ENCODE data around the gene RAB13. TPM values are rescaled to one million over a fixed set of nuclear protein-coding genes. Genes with fewer than 3 reads are reported as not detected.

Gene RAB13
- polyA plus RNA-seq, 1 of the 3 experiments (the other 2 are of a cell fraction), result 156 TPM

DNA sequence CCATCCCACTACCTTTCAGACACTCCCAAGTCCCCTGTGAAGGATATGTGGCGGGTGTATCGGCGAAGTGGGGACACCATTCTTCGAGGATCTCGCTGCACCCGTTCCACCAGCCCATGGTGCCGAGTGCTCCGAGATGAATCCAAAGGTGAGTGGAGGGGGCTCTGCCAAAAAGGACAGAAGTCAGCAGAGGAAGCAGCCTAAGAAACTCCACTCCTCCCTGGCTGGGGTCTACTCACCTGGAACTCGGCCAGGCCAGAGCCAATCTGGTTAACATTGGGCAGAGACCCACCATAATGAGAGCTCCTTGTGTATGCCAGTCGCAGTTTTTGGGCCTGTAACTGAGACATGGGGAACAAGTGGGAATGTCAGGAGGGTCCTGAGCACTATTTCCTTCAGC lies 31.3 kb downstream of the RAB13 start:
- 94% methylated on average over 9 of the region's 10 CpGs for WGBS (ENCODE audit: low lambda C conversion rate)
- Histone ChIP-seq H3K4me2 (no peak overlapping the region), H3K36me3 (replicated peaks in 1 of 2; ENCODE audit: control insufficient read depth in 1 of 2, insufficient read depth in 2 of 2, low read length in 1 of 2) (peaks cover 9 to 48% of the 10 kb centered on the region in 2 experiments), H3K9me3 (no peaks in the 10 kb centered on the region), H3K9me2 (no peaks in the 10 kb centered on the region), H3K27me3 (ENCODE audit: insufficient read depth) (no peaks in the 10 kb centered on the region), H4K20me1 (ENCODE audit: insufficient read depth) (peaks cover 41% of the 10 kb centered on the region), H3F3A (replicated peaks; ENCODE audit: insufficient read depth) (peaks cover 10% of the 10 kb centered on the region), H3K4me3 (ENCODE audit: low read depth in 2 of 2, low read length in 1 of 2) (no peak overlapping the region), H3K27ac (ENCODE audit: low read depth in 2 of 2, low read length in 1 of 2) (no peak overlapping the region), H3K9ac (no peak overlapping the region), H3K4me1 (ENCODE audit: control insufficient read depth in 1 of 2, insufficient read depth in 2 of 2, low read depth in 1 of 2, low read length in 1 of 2) (peaks cover 5 to 39% of the 10 kb centered on the region in 2 experiments; a peak in 3 of 4 replicates), H3K79me2 (ENCODE audit: insufficient read depth) (peaks cover 60% of the 10 kb centered on the region), H2AFZ (ENCODE audit: low read depth) (no peak overlapping the region)
- POLR2A ChIA-PET, result interaction anchor here (0.9 to 1.0 kb wide), 2 partner anchors 8 to 13 kb away, joined by 3 read pairs; partner anchors contain the start of genes CREB3L4 and DENND4B
- CTCF ChIA-PET, result interaction anchor here (1.0 to 5.9 kb wide), 6 partner anchors 9 to 134 kb away, joined by 3 to 51 read pairs (median 5); partner anchors contain the start of genes CREB3L4, DENND4B and RAB13
- no peak for DNase-seq
- TF ChIP-seq TEAD4 (IDR thresholded peaks at IDR 0.05; ENCODE audit: borderline replicate concordance, insufficient read depth) (no peak), POLR2AphosphoS5 (IDR thresholded peaks at IDR 0.05; ENCODE audit: low read depth, low read length) (no peak), GABPA (IDR thresholded peaks at IDR 0.05; ENCODE audit: low read depth) (no peak), RAD21 (IDR thresholded peaks at IDR 0.05; ENCODE audit: low read length) (no peak), FOXM1 (IDR thresholded peaks at IDR 0.05; ENCODE audit: low read depth) (no peak), TAF1 (IDR thresholded peaks at IDR 0.05; ENCODE audit: borderline replicate concordance, low read depth, low read length) (no peak), EP300 (IDR thresholded peaks at IDR 0.05; ENCODE audit: borderline replicate concordance in 1 of 2, low read depth in 1 of 2, low read length in 1 of 2) (no peak), MXI1 (IDR thresholded peaks at IDR 0.05; ENCODE audit: low read depth, low read length) (no peak), SIN3A (IDR thresholded peaks at IDR 0.05; ENCODE audit: borderline replicate concordance, low read depth, low read length) (no peak), TCF12 (IDR thresholded peaks at IDR 0.05) (no peak), RCOR1 (IDR thresholded peaks at IDR 0.05; ENCODE audit: low read length) (no peak), GATA2 (CRISPR knock-in tag; IDR thresholded peaks at IDR 0.05) (no peak), JUND (IDR thresholded peaks at IDR 0.05) (no peak), EZH2phosphoT487 (IDR thresholded peaks at IDR 0.05; ENCODE audit: borderline replicate concordance, low read depth) (no peak), ELF1 (IDR thresholded peaks at IDR 0.05) (no peak)
- TF ChIP-seq, protein P1, sequence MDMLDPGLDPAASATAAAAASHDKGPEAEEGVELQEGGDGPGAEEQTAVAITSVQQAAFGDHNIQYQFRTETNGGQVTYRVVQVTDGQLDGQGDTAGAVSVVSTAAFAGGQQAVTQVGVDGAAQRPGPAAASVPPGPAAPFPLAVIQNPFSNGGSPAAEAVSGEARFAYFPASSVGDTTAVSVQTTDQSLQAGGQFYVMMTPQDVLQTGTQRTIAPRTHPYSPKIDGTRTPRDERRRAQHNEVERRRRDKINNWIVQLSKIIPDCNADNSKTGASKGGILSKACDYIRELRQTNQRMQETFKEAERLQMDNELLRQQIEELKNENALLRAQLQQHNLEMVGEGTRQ (IDR thresholded peaks at IDR 0.05; ENCODE audit: borderline replicate concordance, low read depth, low read length), result no peak
- TF ChIP-seq, protein P2, sequence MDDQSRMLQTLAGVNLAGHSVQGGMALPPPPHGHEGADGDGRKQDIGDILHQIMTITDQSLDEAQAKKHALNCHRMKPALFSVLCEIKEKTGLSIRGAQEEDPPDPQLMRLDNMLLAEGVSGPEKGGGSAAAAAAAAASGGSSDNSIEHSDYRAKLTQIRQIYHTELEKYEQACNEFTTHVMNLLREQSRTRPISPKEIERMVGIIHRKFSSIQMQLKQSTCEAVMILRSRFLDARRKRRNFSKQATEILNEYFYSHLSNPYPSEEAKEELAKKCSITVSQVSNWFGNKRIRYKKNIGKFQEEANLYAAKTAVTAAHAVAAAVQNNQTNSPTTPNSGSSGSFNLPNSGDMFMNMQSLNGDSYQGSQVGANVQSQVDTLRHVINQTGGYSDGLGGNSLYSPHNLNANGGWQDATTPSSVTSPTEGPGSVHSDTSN (IDR thresholded peaks at IDR 0.05), result no peak
- TF ChIP-seq, protein P3, sequence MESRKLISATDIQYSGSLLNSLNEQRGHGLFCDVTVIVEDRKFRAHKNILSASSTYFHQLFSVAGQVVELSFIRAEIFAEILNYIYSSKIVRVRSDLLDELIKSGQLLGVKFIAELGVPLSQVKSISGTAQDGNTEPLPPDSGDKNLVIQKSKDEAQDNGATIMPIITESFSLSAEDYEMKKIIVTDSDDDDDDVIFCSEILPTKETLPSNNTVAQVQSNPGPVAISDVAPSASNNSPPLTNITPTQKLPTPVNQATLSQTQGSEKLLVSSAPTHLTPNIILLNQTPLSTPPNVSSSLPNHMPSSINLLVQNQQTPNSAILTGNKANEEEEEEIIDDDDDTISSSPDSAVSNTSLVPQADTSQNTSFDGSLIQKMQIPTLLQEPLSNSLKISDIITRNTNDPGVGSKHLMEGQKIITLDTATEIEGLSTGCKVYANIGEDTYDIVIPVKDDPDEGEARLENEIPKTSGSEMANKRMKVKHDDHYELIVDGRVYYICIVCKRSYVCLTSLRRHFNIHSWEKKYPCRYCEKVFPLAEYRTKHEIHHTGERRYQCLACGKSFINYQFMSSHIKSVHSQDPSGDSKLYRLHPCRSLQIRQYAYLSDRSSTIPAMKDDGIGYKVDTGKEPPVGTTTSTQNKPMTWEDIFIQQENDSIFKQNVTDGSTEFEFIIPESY (IDR thresholded peaks at IDR 0.05; ENCODE audit: borderline replicate concordance, low read depth), result no peak
- TF ChIP-seq, protein P4, sequence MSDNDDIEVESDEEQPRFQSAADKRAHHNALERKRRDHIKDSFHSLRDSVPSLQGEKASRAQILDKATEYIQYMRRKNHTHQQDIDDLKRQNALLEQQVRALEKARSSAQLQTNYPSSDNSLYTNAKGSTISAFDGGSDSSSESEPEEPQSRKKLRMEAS (IDR thresholded peaks at IDR 0.05; ENCODE audit: low read depth), result no peak
